Measurements from ENCODE around the gene DLX2. TPM values are rescaled to one million over a fixed set of nuclear protein-coding genes. Genes with fewer than 3 reads are reported as not detected.

Gene DLX2
- total and polyA plus RNA-seq, 2 experiments from 2014 or later, result 0.37 to 1.2 TPM

DNA sequence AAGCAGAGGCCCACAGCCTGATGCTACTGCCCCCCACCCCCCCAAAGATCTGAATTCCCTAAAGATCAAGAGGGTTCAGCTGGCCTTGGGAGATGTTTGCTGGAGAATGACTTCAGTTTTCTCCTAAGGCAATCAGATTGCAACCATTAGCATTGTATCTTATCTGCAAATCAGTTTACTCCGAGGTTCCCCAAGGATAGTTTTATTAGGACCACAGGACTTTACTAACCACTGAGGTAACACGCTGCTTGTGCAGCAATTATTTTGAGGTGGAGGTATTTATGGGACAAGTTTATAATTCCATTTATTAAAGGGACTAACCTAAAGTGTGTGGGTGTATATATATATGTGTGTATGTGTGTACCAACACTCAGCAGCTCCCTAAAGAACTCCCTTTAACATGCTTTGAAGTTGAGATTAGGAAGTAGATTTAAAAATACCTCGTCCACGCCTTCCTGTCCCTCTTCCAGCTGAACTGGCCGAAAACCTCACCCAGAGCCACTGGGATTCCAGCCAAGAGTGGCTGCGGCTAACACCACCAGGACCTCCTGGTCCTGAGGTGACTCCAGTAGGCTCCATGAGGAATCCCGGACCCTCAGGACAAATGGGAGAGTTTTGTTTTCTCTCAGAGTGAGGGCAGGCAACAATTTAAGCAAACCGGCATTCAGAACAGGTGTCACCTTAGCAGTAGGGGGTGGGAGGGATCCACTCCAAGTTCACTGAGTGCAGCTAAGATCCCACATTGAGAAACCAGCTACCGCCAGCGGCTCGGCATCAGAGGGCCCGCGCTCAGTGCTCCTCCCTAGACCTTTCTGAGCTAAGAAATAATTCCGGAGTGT, 20.4 kb downstream of the DLX2 start:
- Histone ChIP-seq H2AFZ (peak overlapping the region; percentile 35), H3K79me2 (no peaks in the 10 kb centered on the region), H3K27ac (no peak overlapping the region), H3K9me3 (ENCODE audit: low read depth) (no peaks in the 10 kb centered on the region), H3K27me3 (peaks cover 98% of the 10 kb centered on the region), H3K4me1 (ENCODE audit: insufficient read depth) (peaks cover 15% of the 10 kb centered on the region), H3K9me2 (replicated peaks; ENCODE audit: insufficient read depth) (no peaks in the 10 kb centered on the region), H3K4me3 (no peak overlapping the region), H3K4me2 (no peak overlapping the region), H4K20me1 (ENCODE audit: insufficient read depth, poor library complexity, severe bottlenecking) (no peaks in the 10 kb centered on the region), H3K36me3 (replicated peaks; ENCODE audit: insufficient read depth, low read depth) (no peaks in the 10 kb centered on the region)
- TF ChIP-seq EZH2phosphoT487 (IDR thresholded peaks at IDR 0.05; ENCODE audit: low read depth, severe bottlenecking, unreplicated experiment) (peak; percentile 92), EZH2 (IDR thresholded peaks at IDR 0.05; ENCODE audit: borderline replicate concordance) (no peak)
- TF ChIP-seq, protein P1, sequence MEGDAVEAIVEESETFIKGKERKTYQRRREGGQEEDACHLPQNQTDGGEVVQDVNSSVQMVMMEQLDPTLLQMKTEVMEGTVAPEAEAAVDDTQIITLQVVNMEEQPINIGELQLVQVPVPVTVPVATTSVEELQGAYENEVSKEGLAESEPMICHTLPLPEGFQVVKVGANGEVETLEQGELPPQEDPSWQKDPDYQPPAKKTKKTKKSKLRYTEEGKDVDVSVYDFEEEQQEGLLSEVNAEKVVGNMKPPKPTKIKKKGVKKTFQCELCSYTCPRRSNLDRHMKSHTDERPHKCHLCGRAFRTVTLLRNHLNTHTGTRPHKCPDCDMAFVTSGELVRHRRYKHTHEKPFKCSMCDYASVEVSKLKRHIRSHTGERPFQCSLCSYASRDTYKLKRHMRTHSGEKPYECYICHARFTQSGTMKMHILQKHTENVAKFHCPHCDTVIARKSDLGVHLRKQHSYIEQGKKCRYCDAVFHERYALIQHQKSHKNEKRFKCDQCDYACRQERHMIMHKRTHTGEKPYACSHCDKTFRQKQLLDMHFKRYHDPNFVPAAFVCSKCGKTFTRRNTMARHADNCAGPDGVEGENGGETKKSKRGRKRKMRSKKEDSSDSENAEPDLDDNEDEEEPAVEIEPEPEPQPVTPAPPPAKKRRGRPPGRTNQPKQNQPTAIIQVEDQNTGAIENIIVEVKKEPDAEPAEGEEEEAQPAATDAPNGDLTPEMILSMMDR (IDR thresholded peaks at IDR 0.05; ENCODE audit: poor library complexity), result no peak
- WGBS (ENCODE audit: low lambda C conversion rate, missing lambda C conversion rate), result 5% methylated on average over 14 of the region's 14 CpGs
- DNase-seq (ENCODE audit: low spot score), result no peak

DNA sequence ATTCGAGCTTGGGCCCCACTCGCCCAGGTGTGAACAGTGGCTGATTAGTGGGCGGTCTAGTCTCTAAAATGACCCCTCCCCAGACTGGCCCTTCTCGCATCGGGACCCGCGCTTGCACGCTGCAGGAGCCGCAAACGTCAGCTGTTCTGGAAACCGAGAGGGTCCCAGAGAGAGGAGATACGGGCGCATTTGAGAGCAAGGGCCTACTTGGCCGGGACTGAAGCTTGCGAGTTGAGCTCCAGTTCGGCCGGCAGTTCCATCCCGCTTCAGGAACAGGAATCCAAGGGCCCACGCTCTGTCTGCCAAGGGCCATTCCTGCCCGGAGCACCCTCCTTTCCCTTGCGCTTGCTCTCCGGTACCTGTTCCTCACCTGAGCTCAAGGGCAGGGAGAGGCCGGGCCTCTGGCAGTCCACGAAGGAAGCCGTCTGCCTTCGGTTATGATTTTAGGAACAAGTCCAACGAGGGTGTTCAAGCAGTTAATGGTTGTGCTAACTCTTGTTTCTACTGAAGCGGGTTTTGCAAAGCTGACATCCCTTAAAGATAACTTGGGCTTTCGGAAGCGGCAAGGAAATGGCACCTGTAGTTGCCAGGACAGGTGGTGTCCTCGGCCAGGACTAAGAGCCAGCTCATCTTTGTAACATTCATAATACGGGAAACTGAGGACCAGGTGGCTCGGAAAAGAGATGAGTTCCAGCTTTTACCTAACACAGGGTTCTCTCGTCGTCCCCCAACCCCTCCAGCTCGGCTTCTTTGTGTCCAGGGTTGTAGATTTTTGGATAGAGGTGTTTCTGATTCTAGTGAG, 21.3 kb downstream of the DLX2 start:
- DNase-seq (ENCODE audit: low spot score), result no peak
- Histone ChIP-seq H3K36me3 (replicated peaks; ENCODE audit: insufficient read depth, low read depth) (no peaks in the 10 kb centered on the region), H4K20me1 (ENCODE audit: insufficient read depth, poor library complexity, severe bottlenecking) (no peaks in the 10 kb centered on the region), H3K4me2 (no peak overlapping the region), H2AFZ (no peak overlapping the region), H3K27me3 (peaks cover 98% of the 10 kb centered on the region), H3K9me3 (ENCODE audit: low read depth) (no peaks in the 10 kb centered on the region), H3K4me3 (no peak overlapping the region), H3K9me2 (replicated peaks; ENCODE audit: insufficient read depth) (no peaks in the 10 kb centered on the region), H3K27ac (no peak overlapping the region), H3K4me1 (ENCODE audit: insufficient read depth) (peaks cover 12% of the 10 kb centered on the region), H3K79me2 (no peaks in the 10 kb centered on the region)
- TF ChIP-seq EZH2 (IDR thresholded peaks at IDR 0.05; ENCODE audit: borderline replicate concordance), result peak; percentile 93
- TF ChIP-seq, protein P1 (IDR thresholded peaks at IDR 0.05; ENCODE audit: poor library complexity), result no peak
- peak; percentile 55 for TF ChIP-seq EZH2phosphoT487 (IDR thresholded peaks at IDR 0.05; ENCODE audit: low read depth, severe bottlenecking, unreplicated experiment)
- WGBS (ENCODE audit: low lambda C conversion rate, missing lambda C conversion rate), result 12% methylated on average over 36 of the region's 36 CpGs

DNA sequence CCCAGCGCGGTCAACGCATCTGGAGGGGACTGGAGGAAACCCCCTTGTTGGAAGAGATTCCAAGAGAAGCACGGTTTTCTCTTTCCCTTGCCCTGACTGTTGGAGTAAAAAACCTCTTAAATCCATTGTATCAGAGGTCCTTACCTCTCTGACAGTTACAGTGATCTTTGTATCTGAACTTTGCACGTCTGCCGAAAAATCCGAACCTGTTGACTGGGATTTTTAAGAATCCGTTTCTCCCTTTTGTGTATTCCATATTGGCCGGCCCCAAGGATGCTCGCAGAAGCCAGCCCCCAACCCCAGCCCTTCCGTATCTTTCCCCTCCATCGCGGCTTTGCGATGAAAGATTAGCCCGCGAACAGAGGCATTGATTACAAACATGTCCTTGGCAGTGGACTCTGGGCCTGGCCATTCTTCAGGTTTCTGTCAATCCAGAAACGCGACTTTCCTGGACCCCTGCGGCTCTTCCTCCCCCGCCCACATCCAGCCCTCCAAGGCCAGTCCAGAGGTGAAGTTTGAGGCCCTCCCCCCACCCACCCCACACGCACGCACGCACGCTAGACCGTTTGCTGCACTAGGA, 22.0 kb downstream of the DLX2 start:
- Histone ChIP-seq H3K4me2 (no peak overlapping the region), H3K79me2 (no peaks in the 10 kb centered on the region), H3K36me3 (replicated peaks; ENCODE audit: insufficient read depth, low read depth) (no peaks in the 10 kb centered on the region), H4K20me1 (ENCODE audit: insufficient read depth, poor library complexity, severe bottlenecking) (no peaks in the 10 kb centered on the region), H3K4me1 (ENCODE audit: insufficient read depth) (peaks cover 8% of the 10 kb centered on the region), H2AFZ (peak overlapping the region; percentile 35), H3K9me3 (ENCODE audit: low read depth) (no peaks in the 10 kb centered on the region), H3K27me3 (peaks cover 96% of the 10 kb centered on the region), H3K4me3 (no peak overlapping the region), H3K9me2 (replicated peaks; ENCODE audit: insufficient read depth) (no peaks in the 10 kb centered on the region), H3K27ac (no peak overlapping the region)
- WGBS (ENCODE audit: low lambda C conversion rate, missing lambda C conversion rate), result 7% methylated on average over 22 of the region's 25 CpGs
- DNase-seq (ENCODE audit: low spot score), result no peak
- TF ChIP-seq EZH2 (IDR thresholded peaks at IDR 0.05; ENCODE audit: borderline replicate concordance) (peak; percentile 61), EZH2phosphoT487 (IDR thresholded peaks at IDR 0.05; ENCODE audit: low read depth, severe bottlenecking, unreplicated experiment) (peak; percentile 55)
- TF ChIP-seq, protein P1 (IDR thresholded peaks at IDR 0.05; ENCODE audit: poor library complexity), result no peak
